Memory B cell (primary cell): ENCODE measurements around the gene UBE2D3.
"Not testable (repeated sequence)": the region's sequence is repeated elsewhere in the genome, so short reads cannot be mapped to it uniquely, and the experiment has no call there.

Experiments used
- ATAC-seq: fragments of 150-1000 bp; cut with Tn5 transposase; 2 replicates; pipeline ENCODE4 v1.10.0; 2021; ENCODE audit warnings: low read depth, mild to moderate bottlenecking, moderate library complexity
- DNase-seq, 2 donors: peaks; one replicate each; pipeline ENCODE4 v3.0.0; 2022; ENCODE audit warnings: low spot score in 2 of 2
- H3K27ac Mint-ChIP-seq: one replicate; pipeline ENCODE4 v1.8.0; 2022; ENCODE audit warnings: mild to moderate bottlenecking, moderate library complexity, mixed read lengths
- H3K27me3 Mint-ChIP-seq: one replicate; pipeline ENCODE4 v1.8.0; 2022; ENCODE audit warnings: mixed read lengths
- H3K36me3 Mint-ChIP-seq: one replicate; pipeline ENCODE4 v1.8.0; 2022; ENCODE audit warnings: mild to moderate bottlenecking, mixed read lengths
- H3K4me1 Mint-ChIP-seq: one replicate; pipeline ENCODE4 v1.8.0; 2022; ENCODE audit warnings: mixed read lengths
- H3K4me3 Mint-ChIP-seq: one replicate; pipeline ENCODE4 v1.8.0; 2022; ENCODE audit warnings: mild to moderate bottlenecking, moderate library complexity, mixed read lengths
- H3K9me3 Mint-ChIP-seq: one replicate; pipeline ENCODE4 v1.8.0; 2022; ENCODE audit warnings: mixed read lengths

The UBE2D3 gene

DNA sequence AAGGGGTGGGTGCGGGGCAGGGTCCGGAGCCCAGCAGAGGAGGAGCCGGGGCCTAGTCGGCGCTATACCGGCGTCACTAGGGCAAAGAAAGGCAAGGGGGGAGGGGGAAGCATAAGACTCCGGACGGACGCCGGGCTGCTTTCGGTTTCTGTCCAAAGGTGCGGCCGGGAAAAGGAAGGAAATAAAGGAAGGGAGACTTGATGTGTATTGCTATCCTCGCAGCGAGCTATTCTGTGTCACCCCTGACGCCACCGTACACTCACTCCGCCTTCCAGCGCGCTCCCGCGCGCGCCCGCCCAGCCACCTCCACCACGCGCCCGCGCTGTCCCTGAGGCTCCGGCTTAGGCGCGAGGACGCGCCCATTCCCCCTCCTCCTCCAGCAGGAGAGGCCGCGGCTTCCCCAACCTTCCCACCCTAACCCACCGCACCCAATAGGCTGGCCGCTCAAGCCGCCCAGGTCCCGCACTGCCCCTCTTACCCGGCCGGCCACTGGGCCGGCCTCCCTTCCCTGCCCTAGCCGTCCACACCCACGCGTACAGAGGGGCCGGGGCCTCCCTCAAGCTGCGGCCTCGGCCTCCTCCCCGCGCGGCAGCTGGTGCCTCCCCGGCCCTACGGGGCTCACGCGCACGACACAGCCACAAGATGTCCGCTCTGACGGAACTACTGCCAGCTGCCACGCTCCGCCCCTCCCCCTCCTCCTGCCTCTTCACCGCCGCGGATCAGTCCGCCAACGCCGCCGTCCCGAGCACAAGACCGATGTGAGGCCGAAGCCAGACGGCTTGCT is at the start of gene UBE2D3:
TSS of gene UBE2D3 (minus strand) at position 662 of the 784 bp plus-strand sequence. CDS start 1,043 bp downstream, outside the sequence.
- Mint-ChIP-seq H3K36me3 (peaks cover 10% of the 10 kb centered on the region), H3K27me3 (no peaks in the 10 kb centered on the region), H3K4me3 (no peak within 1 kb of the TSS), H3K4me1 (peaks cover 17% of the 10 kb centered on the region), H3K27ac (no peak within 1 kb of the TSS), H3K9me3 (no peaks in the 10 kb centered on the region)
- peak; percentile 93 to 96 for DNase-seq
- ATAC-seq = peak; percentile 46

DNA sequence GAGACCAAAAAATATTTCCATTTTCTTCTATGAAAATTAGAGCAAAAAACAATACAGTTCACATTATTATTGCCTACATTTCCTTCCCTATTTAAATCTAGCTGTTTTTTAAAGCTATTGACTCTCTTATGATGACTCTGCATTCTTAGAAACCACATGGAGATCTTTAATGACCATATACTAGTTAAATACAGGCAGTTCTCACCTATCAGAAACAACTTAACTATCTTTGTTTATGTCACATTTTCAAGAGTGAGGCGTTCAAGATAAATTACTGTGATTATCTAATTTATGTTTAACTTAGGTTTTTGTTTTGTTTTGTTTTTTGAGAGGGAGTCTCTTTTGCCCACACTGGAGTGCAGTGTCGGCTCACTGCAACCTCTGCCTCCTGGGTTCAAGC is 44.4 kb upstream of the UBE2D3 start:
- Mint-ChIP-seq H3K27ac (no peak overlapping the region), H3K36me3 (peaks cover 22% of the 10 kb centered on the region), H3K4me1 (peaks cover 24% of the 10 kb centered on the region), H3K9me3 (no peaks in the 10 kb centered on the region), H3K27me3 (no peaks in the 10 kb centered on the region), H3K4me3 (no peak overlapping the region)
- no peak for DNase-seq
- no peak for ATAC-seq

DNA sequence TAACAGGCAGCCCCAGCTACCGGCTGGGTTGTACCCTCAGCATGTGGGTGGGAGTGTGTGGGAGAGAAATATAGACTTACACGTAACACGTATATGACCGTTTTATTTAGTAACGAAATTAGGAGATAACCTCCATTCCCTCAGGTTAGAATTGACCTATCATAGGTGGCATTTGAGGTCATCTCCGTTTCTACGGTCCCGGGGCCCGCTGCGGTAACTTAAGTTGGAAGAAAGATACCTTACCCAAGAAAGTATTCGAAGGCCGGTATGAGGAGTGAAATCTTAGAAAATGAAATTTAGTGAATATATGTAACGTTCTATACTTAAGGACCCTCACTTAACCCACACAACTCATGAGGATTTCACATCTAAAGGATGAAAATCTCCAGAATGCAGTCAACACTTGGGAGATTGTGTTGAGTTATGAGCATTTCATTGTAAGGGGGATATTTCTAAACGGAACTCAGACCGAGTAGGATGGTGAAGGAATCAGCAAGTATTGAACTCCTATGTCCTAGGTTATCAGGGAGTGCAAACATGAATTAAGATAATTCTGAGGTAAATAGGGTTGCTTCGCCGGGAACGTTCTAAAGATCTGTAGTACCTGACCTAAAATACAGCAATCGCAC is 42.3 kb upstream of the UBE2D3 start:
- DNase-seq (no peak), ATAC-seq (no peak)
- Mint-ChIP-seq H3K9me3 (no peaks in the 10 kb centered on the region), H3K27me3 (no peaks in the 10 kb centered on the region), H3K36me3 (peaks cover 8% of the 10 kb centered on the region), H3K4me3 (peak overlapping the region; percentile 96), H3K4me1 (peaks cover 28% of the 10 kb centered on the region), H3K27ac (peak overlapping the region; percentile 100)

DNA sequence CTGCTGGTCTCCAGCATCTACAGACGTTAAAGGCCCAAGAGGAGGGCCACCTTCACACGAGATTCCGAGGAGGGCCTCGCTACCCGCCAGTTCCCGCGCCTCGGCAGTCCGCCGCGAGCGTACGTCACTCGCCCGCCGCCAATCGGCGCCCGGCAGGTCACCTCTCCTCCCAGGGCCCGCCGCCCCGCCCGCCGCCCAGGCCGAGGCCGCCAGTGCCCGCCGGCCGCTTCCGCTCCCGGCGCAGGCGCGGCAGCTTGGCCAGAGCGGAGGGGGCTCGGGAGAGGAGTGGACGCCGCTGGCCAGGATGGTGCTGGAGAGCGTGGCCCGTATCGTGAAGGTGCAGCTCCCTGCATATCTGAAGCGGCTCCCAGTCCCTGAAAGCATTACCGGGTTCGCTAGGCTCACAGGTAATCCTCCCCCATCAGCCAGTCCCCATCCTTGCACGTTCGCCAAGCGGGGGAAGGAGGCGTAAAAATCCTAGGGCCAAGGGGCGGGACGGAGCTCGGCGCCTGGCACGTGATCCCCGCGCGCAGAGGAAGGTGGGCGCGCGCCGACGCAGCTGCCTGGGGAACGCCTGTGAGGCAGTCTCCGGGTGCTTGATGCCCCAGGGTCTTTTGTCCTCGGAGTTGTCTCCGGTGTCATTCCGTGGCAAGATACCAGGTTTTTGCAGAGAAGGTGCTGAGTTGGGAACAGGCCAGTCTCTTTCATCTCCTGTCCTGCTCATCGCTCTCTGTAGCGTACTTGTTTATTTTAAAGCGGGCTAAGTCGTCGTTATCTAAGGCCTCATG is 41.6 kb upstream of the UBE2D3 start, which contains the start of gene CISD2:
TSS of gene CISD2 (plus strand) at position 212 of the 788 bp plus-strand sequence. CDS start at position 305, 93 bp downstream.
- Mint-ChIP-seq H3K36me3 (peaks cover 4% of the 10 kb centered on the region), H3K27ac (peak within 1 kb of the TSS; percentile 100)

GRCh38 chr4:102868153-102868780 is 40.9 kb upstream of the UBE2D3 start:
- no peaks in the 10 kb centered on the region for H3K27me3 Mint-ChIP-seq
- DNase-seq (peak in 1 of 2 donors; percentile 25), ATAC-seq (no peak)
- H3K9me3 Mint-ChIP-seq = no peaks in the 10 kb centered on the region
- peaks cover 22% of the 10 kb centered on the region for H3K4me1 Mint-ChIP-seq
- H3K36me3 Mint-ChIP-seq = peaks cover 3% of the 10 kb centered on the region
- H3K27ac Mint-ChIP-seq = peak overlapping the region; percentile 100
- peak overlapping the region; percentile 96 for H3K4me3 Mint-ChIP-seq

More for the DNA sequence above, 41.6 kb upstream of the UBE2D3 start, which contains the start of gene CISD2:
- Mint-ChIP-seq H3K4me1 (peaks cover 26% of the 10 kb centered on the region), H3K4me3 (peak within 1 kb of the TSS; percentile 96), H3K9me3 (no peaks in the 10 kb centered on the region), H3K27me3 (no peaks in the 10 kb centered on the region)
- DNase-seq (peak; percentile 87), ATAC-seq (peak; percentile 79)

DNA sequence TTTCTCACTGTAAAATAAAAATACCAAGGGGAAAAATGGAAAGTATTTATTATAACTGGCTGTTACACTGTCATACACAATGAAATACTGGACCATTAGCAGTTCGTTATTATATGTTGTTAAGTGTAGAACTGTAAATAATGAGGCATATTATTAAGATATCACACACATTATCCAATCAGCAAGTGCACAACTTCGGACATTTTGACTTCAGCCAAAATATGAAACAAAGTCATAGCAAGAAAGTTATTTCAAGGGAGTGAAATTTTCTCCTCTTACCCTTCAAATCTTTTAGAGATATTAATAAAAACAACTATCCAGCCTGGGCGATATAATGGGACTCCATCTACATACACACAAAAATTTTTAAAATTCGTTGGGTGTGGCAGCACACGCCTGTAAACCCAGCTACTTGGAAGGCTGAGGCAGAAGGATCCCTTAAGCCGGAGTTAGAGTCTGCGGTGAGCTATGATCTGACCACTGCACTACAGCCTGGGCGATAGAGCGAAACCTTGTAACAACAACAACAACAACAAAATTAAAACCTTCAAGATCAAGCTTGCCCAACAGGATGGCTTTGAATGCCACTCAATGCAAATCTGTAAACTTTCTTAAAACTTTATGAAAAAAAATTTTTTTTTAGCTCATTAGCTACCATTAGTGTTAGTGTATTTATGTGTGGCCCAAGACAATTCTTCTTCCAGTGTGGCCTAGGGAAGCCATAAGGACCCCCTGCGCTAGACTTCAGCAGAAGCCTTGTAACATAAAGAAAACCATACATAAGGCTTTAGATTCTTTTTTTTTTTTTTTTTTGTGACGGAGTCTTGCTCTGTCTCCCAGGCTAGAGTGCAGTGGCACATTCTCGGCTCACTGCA is 40.2 kb upstream of the UBE2D3 start:
- Mint-ChIP-seq H3K27ac (peak overlapping the region; percentile 100), H3K36me3 (no peaks in the 10 kb centered on the region), H3K27me3 (no peaks in the 10 kb centered on the region), H3K4me3 (peak overlapping the region; percentile 96), H3K9me3 (no peaks in the 10 kb centered on the region), H3K4me1 (peaks cover 17% of the 10 kb centered on the region)
- ATAC-seq (no peak), DNase-seq (no peak)

DNA sequence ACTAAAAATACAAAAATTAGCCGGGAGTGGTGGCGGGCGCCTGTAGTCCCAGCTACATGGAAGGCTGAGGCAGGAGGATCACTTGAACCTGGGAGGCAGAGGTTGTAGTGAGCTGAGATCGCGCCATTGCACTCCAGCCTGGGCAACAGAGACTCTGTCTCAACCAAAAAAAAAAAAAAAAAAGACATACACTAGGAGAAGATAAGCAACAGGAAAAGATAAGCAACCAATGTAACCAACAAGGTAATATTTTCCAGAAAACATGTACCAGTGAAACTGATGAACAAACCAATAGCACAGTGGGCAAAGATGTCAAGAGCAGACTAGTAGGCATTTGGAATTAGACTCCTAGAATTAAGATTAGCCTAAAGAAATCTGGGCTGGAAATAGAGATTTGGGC is 38.0 kb upstream of the UBE2D3 start:
- H3K27ac Mint-ChIP-seq, H3K9me3 Mint-ChIP-seq, DNase-seq, H3K4me3 Mint-ChIP-seq, H3K36me3 Mint-ChIP-seq, ATAC-seq, H3K27me3 Mint-ChIP-seq: not testable (repeated sequence)
- H3K4me1 Mint-ChIP-seq = peaks cover 23% of the 10 kb centered on the region

DNA sequence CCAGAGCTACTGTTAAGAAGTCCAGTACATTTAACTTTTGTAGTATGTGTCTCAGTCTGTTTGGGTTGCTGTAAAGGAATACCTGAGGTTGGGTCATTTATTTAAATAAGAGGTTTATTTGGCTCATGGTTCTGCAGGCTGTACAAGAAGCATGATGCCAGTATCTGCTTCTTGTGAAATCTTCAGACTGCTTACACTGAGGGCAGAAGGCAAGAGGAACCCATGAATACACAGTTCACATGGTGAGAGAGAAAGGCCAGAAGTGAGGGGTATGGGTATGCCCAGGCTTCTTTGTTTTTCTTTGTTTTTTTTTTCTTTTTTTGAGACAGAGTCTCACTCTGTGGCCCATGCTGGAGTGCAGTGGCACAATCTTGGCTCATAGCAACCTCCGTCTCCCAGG is 35.4 kb upstream of the UBE2D3 start:
- peaks cover 8% of the 10 kb centered on the region for H3K36me3 Mint-ChIP-seq
- H3K27me3 Mint-ChIP-seq = no peaks in the 10 kb centered on the region
- H3K4me3 Mint-ChIP-seq = no peak overlapping the region
- peaks cover 13% of the 10 kb centered on the region for H3K4me1 Mint-ChIP-seq
- H3K27ac Mint-ChIP-seq = no peak overlapping the region
- ATAC-seq (no peak), DNase-seq (no peak)
- H3K9me3 Mint-ChIP-seq = peaks cover 11% of the 10 kb centered on the region

GRCh38 chr4:102862016-102862415 is 34.7 kb upstream of the UBE2D3 start:
- ATAC-seq (peak; percentile 80), DNase-seq (no peak)
- H3K36me3 Mint-ChIP-seq = peaks cover 8% of the 10 kb centered on the region
- no peak overlapping the region for H3K4me3 Mint-ChIP-seq
- H3K27ac Mint-ChIP-seq = no peak overlapping the region
- H3K4me1 Mint-ChIP-seq = peaks cover 13% of the 10 kb centered on the region
- H3K27me3 Mint-ChIP-seq = no peaks in the 10 kb centered on the region
- peaks cover 11% of the 10 kb centered on the region for H3K9me3 Mint-ChIP-seq

GRCh38 chr4:102860611-102861324 is 33.4 kb upstream of the UBE2D3 start:
- peaks cover 13% of the 10 kb centered on the region for H3K4me1 Mint-ChIP-seq
- ATAC-seq = no peak
- H3K27me3 Mint-ChIP-seq = no peaks in the 10 kb centered on the region
- H3K9me3 Mint-ChIP-seq = peaks cover 11% of the 10 kb centered on the region
- no peak overlapping the region for H3K4me3 Mint-ChIP-seq
- peaks cover 10% of the 10 kb centered on the region for H3K36me3 Mint-ChIP-seq
- H3K27ac Mint-ChIP-seq = no peak overlapping the region
- no peak for DNase-seq

GRCh38 chr4:102858828-102859464 is 31.6 kb upstream of the UBE2D3 start:
- peak; percentile 65 for ATAC-seq

GRCh38 chr4:102850370-102850769 is 23.0 kb upstream of the UBE2D3 start:
- Mint-ChIP-seq H3K27ac (no peak overlapping the region), H3K4me3 (no peak overlapping the region), H3K27me3 (no peaks in the 10 kb centered on the region), H3K4me1 (peaks cover 4% of the 10 kb centered on the region), H3K36me3 (no peaks in the 10 kb centered on the region), H3K9me3 (peaks cover 1% of the 10 kb centered on the region)
- ATAC-seq (no peak), DNase-seq (no peak)

More at GRCh38 chr4:102858828-102859464, 31.6 kb upstream of the UBE2D3 start:
- no peak overlapping the region for H3K27ac Mint-ChIP-seq
- H3K4me3 Mint-ChIP-seq = no peak overlapping the region
- H3K36me3 Mint-ChIP-seq = peaks cover 10% of the 10 kb centered on the region
- no peaks in the 10 kb centered on the region for H3K27me3 Mint-ChIP-seq
- H3K9me3 Mint-ChIP-seq = peaks cover 11% of the 10 kb centered on the region
- H3K4me1 Mint-ChIP-seq = peaks cover 9% of the 10 kb centered on the region
- no peak for DNase-seq
